ENCODE data around the gene CCNQ. TPM values are rescaled to one million over a fixed set of nuclear protein-coding genes. Genes with fewer than 3 reads are reported as not detected.

The CCNQ gene
- total RNA-seq, 2 donors from 2014 or later, result 48.0 to 65.0 TPM

DNA sequence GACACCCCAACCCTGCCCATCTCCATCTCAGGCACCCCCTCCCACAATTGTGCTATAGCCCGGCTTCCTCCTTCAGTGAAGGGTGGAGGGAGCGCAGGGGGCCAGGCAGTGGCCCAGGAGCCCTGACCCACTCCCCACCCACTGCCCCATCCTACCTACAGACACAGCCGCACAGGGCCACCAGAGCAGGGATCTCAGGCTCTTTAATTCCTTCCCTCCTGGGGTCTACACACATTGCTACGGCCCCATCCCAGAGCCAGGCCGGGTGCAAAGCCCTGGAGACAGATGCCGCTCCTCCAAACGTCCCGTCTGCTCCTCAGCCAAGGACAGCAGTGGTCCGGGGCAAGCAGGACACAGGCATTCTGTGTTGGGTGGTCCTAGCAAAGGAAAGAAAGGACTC is 35.3 kb upstream of the CCNQ start:
- DNase-seq (ENCODE audit: low spot score), result no peak
- TF ChIP-seq CTCF (IDR thresholded peaks at IDR 0.05), result no peak
- H3K27me3 ChIP-seq, result no peaks in the 10 kb centered on the region
- H3K4me1 ChIP-seq, result no peaks in the 10 kb centered on the region
- H3K4me3 ChIP-seq, result no peak overlapping the region
- no peak overlapping the region for H3K27ac ChIP-seq
- H3K36me3 ChIP-seq, result no peaks in the 10 kb centered on the region
- peaks cover 0 to 10% of the 10 kb centered on the region in 2 donors for H3K9me3 ChIP-seq

DNA sequence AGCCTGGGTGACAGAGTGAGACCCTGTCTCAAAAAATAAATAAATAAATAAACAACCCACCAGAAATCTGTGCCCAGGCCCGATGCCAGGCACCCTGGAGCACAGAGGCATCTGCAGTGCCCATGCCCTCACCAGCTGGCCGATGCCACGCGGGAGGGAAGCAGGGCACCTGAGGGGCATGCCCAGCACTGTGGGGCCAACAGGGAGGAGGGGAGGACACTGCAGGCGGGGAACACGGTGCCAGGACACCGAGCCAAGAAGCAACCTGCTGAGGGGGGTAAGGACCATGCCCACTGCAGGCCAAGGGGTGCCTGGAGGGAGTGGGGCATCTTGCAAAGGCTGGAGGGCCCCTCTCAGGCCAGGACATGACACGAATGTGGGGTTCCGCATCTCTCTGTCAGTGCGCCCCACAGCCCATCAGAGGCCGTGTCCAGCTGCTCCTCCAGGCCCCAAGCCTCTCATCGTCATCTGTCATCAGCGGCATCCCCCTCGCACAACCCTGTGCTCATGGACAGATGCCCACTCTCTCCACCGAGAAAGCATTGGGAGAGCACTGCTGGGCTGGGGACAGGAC is 34.8 kb upstream of the CCNQ start:
- Histone ChIP-seq H3K4me3 (no peak overlapping the region), H3K4me1 (no peaks in the 10 kb centered on the region), H3K27me3 (no peaks in the 10 kb centered on the region), H3K9me3 (peaks cover 0 to 10% of the 10 kb centered on the region in 2 donors), H3K36me3 (no peaks in the 10 kb centered on the region), H3K27ac (no peak overlapping the region)
- no peak for TF ChIP-seq CTCF (IDR thresholded peaks at IDR 0.05)
- DNase-seq (ENCODE audit: low spot score), result no peak

GRCh38 chrX:153633048-153633447 is 34.1 kb upstream of the CCNQ start:
- peaks cover 0 to 10% of the 10 kb centered on the region in 2 donors for H3K9me3 ChIP-seq
- no peak for DNase-seq (ENCODE audit: low spot score)
- H3K36me3 ChIP-seq, result no peaks in the 10 kb centered on the region
- no peaks in the 10 kb centered on the region for H3K4me1 ChIP-seq
- no peak overlapping the region for H3K4me3 ChIP-seq
- H3K27ac ChIP-seq, result no peak overlapping the region
- no peaks in the 10 kb centered on the region for H3K27me3 ChIP-seq
- no peak for TF ChIP-seq CTCF (IDR thresholded peaks at IDR 0.05)

- no peak for TF ChIP-seq CTCF (IDR thresholded peaks at IDR 0.05)
- no peaks in the 10 kb centered on the region for H3K27me3 ChIP-seq
- no peaks in the 10 kb centered on the region for H3K4me1 ChIP-seq
- peaks cover 0 to 10% of the 10 kb centered on the region in 2 donors for H3K9me3 ChIP-seq
- DNase-seq (ENCODE audit: low spot score), result no peak
- no peak overlapping the region for H3K4me3 ChIP-seq
- H3K36me3 ChIP-seq, result no peaks in the 10 kb centered on the region
- no peak overlapping the region for H3K27ac ChIP-seq
Measured at GRCh38 chrX:153632595-153632946, 33.6 kb upstream of the CCNQ start.

- TF ChIP-seq CTCF (IDR thresholded peaks at IDR 0.05), result no peak
- no peaks in the 10 kb centered on the region for H3K4me1 ChIP-seq
- no peaks in the 10 kb centered on the region for H3K27me3 ChIP-seq
Measured at GRCh38 chrX:153631907-153632594, 33.1 kb upstream of the CCNQ start.

GRCh38 chrX:153631346-153631745 is 32.4 kb upstream of the CCNQ start:
- Histone ChIP-seq H3K9me3 (peaks cover 0 to 10% of the 10 kb centered on the region in 2 donors), H3K27me3 (no peaks in the 10 kb centered on the region), H3K4me3 (no peak overlapping the region), H3K27ac (no peak overlapping the region), H3K36me3 (no peaks in the 10 kb centered on the region), H3K4me1 (no peaks in the 10 kb centered on the region)
- no peak for TF ChIP-seq CTCF (IDR thresholded peaks at IDR 0.05)
- DNase-seq (ENCODE audit: low spot score), result no peak

More at GRCh38 chrX:153631907-153632594, 33.1 kb upstream of the CCNQ start:
- H3K9me3 ChIP-seq, result peaks cover 0 to 10% of the 10 kb centered on the region in 2 donors
- DNase-seq (ENCODE audit: low spot score), result no peak
- no peak overlapping the region for H3K4me3 ChIP-seq
- no peaks in the 10 kb centered on the region for H3K36me3 ChIP-seq
- no peak overlapping the region for H3K27ac ChIP-seq

Measured in right atrium auricular region (tissue), 2 donors.